ENCODE data around the gene CHD6.

Gene CHD6

DNA sequence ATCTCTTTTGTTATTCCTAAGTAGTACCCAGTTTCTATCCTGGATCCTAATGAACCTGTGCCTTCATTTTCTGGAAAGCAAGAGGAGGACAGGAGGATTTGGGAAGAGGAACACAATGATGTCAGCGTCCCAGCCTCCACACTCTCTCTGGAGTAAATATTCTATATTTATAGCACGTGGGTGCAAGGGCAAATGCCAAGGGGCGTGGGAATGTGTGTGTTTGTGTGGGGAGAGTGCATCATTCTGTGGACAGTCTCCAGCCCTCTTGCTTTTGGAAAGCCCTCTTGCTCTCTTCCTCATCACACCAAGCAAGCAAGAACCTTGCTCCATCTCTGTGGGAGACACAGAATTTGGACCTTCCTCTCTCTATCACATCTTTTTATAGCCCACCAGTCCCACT is 148.3 kb downstream of the CHD6 start:
- Histone ChIP-seq H3K9me3 (ENCODE audit: control insufficient read depth, insufficient read depth, low read length) (no peaks in the 10 kb centered on the region), H3K27me3 (ENCODE audit: control insufficient read depth, insufficient read depth, low read length) (no peaks in the 10 kb centered on the region), H3K4me3 (ENCODE audit: low read depth, low read length) (no peak overlapping the region), H3K36me3 (ENCODE audit: control insufficient read depth, insufficient read depth, low read length) (no peaks in the 10 kb centered on the region), H3K4me1 (ENCODE audit: control insufficient read depth, insufficient read depth, low read length) (no peaks in the 10 kb centered on the region), H3K9ac (ENCODE audit: low read depth, low read length) (no peak overlapping the region)

DNA sequence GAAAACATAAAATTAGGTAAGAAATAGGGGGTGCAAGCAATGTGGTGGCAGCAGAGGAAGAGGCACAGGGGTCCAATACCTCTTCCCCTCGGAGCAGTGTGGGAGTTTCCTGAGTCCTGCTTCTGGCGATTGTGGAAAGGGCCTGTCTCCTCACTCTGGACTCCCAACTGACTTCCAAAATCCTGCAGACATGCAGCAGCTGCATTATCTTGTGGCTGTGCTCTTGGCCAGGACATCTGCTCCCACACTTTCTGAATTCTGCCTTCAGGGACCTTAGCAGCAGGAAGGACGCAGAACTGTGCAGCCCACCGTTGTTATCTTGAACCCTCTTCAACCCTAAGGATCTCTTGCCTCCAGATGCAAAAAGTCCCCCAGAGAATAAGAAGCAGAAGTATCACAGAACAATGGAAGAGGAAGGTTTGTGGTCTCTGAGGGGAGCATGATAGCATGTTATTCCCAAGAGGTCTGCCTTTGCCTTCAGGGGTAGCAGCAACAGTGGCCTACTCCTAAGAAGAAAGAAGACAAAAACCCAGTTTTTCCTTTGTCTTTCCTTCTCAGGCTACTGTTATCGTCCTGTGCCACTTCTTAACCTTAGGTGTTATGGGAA is 149.1 kb downstream of the CHD6 start:
- H3K9ac ChIP-seq (ENCODE audit: low read depth, low read length), result no peak overlapping the region
- H3K4me1 ChIP-seq (ENCODE audit: control insufficient read depth, insufficient read depth, low read length), result no peaks in the 10 kb centered on the region
- H3K4me3 ChIP-seq (ENCODE audit: low read depth, low read length), result no peak overlapping the region
- H3K9me3 ChIP-seq (ENCODE audit: control insufficient read depth, insufficient read depth, low read length), result no peaks in the 10 kb centered on the region
- no peaks in the 10 kb centered on the region for H3K36me3 ChIP-seq (ENCODE audit: control insufficient read depth, insufficient read depth, low read length)
- no peaks in the 10 kb centered on the region for H3K27me3 ChIP-seq (ENCODE audit: control insufficient read depth, insufficient read depth, low read length)

DNA sequence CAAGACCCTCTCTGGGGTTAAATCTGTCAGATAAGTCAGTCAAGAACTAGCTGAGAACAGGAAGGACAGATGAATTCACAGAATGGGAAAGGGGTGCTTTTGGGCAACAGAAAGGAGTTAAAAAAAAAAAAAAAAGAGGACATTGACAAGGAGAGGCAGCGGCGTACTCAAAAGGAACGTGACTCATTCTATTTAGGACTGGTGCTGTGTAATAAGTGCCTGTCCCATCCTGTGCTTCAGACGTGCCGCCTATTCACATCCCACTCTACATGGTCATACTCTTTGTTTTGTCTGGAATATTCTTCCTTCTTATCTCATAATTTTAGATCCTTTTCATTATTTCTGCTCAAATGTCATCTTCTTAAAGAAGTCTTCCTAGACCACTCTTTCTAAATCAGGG is 150.5 kb downstream of the CHD6 start:
- H3K27me3 ChIP-seq (ENCODE audit: control insufficient read depth, insufficient read depth, low read length), result no peaks in the 10 kb centered on the region
- no peak overlapping the region for H3K9ac ChIP-seq (ENCODE audit: low read depth, low read length)
- no peaks in the 10 kb centered on the region for H3K36me3 ChIP-seq (ENCODE audit: control insufficient read depth, insufficient read depth, low read length)
- no peaks in the 10 kb centered on the region for H3K4me1 ChIP-seq (ENCODE audit: control insufficient read depth, insufficient read depth, low read length)
- no peak overlapping the region for H3K4me3 ChIP-seq (ENCODE audit: low read depth, low read length)
- no peaks in the 10 kb centered on the region for H3K9me3 ChIP-seq (ENCODE audit: control insufficient read depth, insufficient read depth, low read length)

DNA sequence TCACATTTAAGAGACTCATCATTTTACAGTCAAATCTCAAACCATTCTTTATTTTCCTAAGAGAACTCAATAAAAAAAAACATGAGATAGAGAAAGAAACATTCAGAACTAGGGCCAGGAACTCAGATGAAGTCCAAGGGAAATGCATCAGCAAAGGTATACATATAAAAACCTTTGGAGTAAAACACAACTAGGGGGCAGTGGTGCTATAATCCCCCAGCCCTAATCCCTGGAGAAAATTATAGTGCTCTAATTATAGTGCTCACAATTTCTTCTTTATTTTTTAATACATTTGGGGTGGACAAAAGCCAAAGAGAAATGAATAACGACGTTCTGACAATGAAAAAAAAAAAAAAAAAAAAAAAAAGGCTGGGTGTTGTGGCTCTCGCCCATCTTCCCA is 151.0 kb downstream of the CHD6 start:
- no peak overlapping the region for H3K9ac ChIP-seq (ENCODE audit: low read depth, low read length)
- H3K4me3 ChIP-seq (ENCODE audit: low read depth, low read length), result no peak overlapping the region
- H3K36me3 ChIP-seq (ENCODE audit: control insufficient read depth, insufficient read depth, low read length), result no peaks in the 10 kb centered on the region
- H3K4me1 ChIP-seq (ENCODE audit: control insufficient read depth, insufficient read depth, low read length), result no peaks in the 10 kb centered on the region
- no peaks in the 10 kb centered on the region for H3K27me3 ChIP-seq (ENCODE audit: control insufficient read depth, insufficient read depth, low read length)
- H3K9me3 ChIP-seq (ENCODE audit: control insufficient read depth, insufficient read depth, low read length), result no peaks in the 10 kb centered on the region

DNA sequence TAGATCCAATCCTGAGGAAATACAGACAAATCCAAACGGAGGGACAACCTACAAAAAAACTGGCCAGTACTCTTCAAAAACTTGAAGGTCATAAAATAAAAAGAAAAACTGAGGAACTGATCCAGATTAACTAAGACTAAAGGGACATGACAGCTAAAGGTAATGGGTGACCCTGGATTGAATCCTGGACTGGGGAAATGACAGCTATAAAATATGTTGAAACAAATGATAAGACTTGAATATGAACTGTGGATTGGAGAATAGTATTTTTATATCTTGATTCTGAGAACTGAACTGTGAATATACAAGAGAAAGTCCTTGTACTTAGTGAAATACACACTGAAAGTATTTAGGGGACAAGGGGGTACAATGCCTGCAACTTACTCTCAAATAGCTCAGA is 154.6 kb downstream of the CHD6 start:
- Histone ChIP-seq H3K4me1 (ENCODE audit: control insufficient read depth, insufficient read depth, low read length) (no peaks in the 10 kb centered on the region), H3K9ac (ENCODE audit: low read depth, low read length) (no peak overlapping the region), H3K36me3 (ENCODE audit: control insufficient read depth, insufficient read depth, low read length) (peaks cover 6% of the 10 kb centered on the region), H3K4me3 (ENCODE audit: low read depth, low read length) (no peak overlapping the region), H3K27me3 (ENCODE audit: control insufficient read depth, insufficient read depth, low read length) (no peaks in the 10 kb centered on the region), H3K9me3 (ENCODE audit: control insufficient read depth, insufficient read depth, low read length) (peaks cover 12% of the 10 kb centered on the region)

DNA sequence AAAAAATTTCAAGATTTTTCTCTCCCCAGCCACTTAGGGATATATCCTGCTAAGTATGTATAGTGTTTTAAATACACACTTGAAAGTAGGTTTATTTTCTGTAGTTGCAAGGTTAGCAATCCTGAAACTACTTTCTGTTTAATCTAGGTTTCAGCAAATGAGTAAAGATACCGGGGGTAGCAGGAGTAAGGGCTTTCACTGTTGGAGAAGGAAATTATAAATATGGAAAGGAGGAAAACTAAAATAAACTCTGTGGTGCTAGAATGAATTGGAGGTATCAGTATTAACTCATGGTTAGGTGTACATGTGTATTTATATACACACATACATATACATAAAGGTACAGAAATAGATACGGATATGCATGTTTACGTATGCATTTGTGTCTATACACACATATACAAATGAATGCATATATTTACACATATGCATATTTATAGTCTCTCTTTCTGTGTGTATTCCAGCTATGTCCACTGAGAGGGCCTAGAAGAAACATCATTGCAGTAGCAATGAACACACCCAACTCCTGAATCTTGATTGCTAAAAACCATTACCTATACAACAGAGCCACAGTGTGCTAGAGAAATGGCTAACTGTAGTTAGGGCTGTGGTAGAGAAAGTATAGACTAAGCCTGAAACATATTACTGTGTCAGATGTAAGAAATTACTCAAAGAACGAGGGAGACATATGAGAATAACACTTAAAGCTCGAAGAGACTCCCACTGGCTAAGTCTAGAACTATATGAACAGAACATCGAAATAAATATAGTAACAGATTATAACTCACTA is 155.6 kb downstream of the CHD6 start:
- no peaks in the 10 kb centered on the region for H3K27me3 ChIP-seq (ENCODE audit: control insufficient read depth, insufficient read depth, low read length)
- no peak overlapping the region for H3K9ac ChIP-seq (ENCODE audit: low read depth, low read length)
- peaks cover 6% of the 10 kb centered on the region for H3K36me3 ChIP-seq (ENCODE audit: control insufficient read depth, insufficient read depth, low read length)
- no peaks in the 10 kb centered on the region for H3K4me1 ChIP-seq (ENCODE audit: control insufficient read depth, insufficient read depth, low read length)
- H3K4me3 ChIP-seq (ENCODE audit: low read depth, low read length), result no peak overlapping the region
- H3K9me3 ChIP-seq (ENCODE audit: control insufficient read depth, insufficient read depth, low read length), result peaks cover 12% of the 10 kb centered on the region

DNA sequence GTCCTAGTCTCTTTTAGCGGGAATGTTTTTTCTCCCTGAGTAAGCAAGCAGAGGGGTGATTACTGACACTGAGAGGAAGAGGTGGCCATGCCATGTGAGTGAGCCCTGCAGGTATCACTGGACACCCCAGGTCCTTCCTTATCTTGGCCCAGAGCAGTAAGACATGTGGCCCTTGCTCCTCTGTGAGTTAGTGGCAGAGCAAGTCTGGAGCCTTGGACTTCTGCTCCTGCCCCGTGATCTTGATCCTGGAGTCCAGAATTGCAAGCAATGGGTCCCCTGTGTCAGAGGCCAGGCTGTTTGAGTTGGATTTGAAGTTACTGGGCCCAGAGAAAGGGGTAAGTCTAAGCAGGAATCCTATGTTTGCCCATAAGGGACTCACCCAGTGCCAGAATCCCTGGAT is 159.4 kb downstream of the CHD6 start:
- no peaks in the 10 kb centered on the region for H3K4me1 ChIP-seq (ENCODE audit: control insufficient read depth, insufficient read depth, low read length)
- H3K9ac ChIP-seq (ENCODE audit: low read depth, low read length), result no peak overlapping the region
- H3K36me3 ChIP-seq (ENCODE audit: control insufficient read depth, insufficient read depth, low read length), result peaks cover 13% of the 10 kb centered on the region
- H3K27me3 ChIP-seq (ENCODE audit: control insufficient read depth, insufficient read depth, low read length), result no peaks in the 10 kb centered on the region
- no peak overlapping the region for H3K4me3 ChIP-seq (ENCODE audit: low read depth, low read length)
- H3K9me3 ChIP-seq (ENCODE audit: control insufficient read depth, insufficient read depth, low read length), result peaks cover 12% of the 10 kb centered on the region

DNA sequence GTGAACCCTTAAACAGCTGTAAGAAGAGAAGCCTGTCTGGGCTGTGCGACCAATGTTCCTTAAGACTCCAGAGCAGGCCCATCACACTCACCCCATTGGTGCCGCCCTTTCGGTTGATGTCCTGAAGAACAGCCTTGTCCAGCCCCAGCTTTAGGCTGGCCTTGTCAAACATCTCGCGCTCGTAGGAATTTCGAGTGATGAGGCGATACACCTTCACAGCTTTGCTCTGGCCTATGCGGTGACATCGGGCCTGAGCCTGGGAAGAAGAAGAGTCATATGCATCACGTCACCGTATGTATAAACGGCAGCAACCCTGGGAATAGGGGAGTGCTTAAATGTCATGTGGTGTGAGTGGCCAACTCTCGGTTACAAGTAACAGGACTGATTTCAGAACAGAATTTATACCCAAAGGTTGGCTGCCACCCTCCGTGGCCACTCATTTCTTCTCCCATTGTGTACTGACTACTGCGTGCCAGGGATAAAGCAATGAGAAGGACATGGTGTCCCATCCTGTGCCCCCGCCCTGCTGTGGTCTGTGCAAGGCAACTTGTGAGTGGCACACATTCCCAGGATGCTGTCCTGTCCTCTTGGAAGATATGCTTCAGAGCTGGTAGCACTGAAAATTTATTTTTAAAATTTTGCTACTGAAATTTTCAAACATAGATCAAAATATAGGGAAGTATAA is 160.9 kb downstream of the CHD6 start:
- Histone ChIP-seq H3K4me1 (ENCODE audit: control insufficient read depth, insufficient read depth, low read length) (no peaks in the 10 kb centered on the region), H3K27me3 (ENCODE audit: control insufficient read depth, insufficient read depth, low read length) (no peaks in the 10 kb centered on the region), H3K4me3 (ENCODE audit: low read depth, low read length) (no peak overlapping the region), H3K9me3 (ENCODE audit: control insufficient read depth, insufficient read depth, low read length) (peaks cover 12% of the 10 kb centered on the region), H3K9ac (ENCODE audit: low read depth, low read length) (no peak overlapping the region), H3K36me3 (ENCODE audit: control insufficient read depth, insufficient read depth, low read length) (peaks cover 20% of the 10 kb centered on the region)

DNA sequence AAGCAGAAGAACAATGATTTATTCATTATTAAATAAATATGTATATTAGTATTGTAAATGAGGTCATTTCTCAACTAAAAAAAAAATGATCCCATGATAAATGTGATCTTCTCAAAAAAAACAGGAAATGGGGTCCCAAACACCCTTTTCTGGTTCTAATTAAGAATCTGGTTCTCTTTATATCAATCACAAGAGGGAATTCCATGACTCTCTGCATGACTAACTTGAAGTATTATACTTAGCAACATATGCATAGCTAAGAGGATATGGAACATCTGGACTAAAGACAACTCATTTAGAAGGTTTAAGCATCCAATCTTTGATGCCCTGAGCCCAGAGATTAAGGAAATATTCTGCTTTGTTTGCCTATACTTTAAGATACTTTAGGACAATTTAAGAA is 161.8 kb downstream of the CHD6 start:
- no peaks in the 10 kb centered on the region for H3K27me3 ChIP-seq (ENCODE audit: control insufficient read depth, insufficient read depth, low read length)
- H3K36me3 ChIP-seq (ENCODE audit: control insufficient read depth, insufficient read depth, low read length), result peaks cover 24% of the 10 kb centered on the region
- H3K4me1 ChIP-seq (ENCODE audit: control insufficient read depth, insufficient read depth, low read length), result no peaks in the 10 kb centered on the region
- peaks cover 7% of the 10 kb centered on the region for H3K9me3 ChIP-seq (ENCODE audit: control insufficient read depth, insufficient read depth, low read length)
- H3K9ac ChIP-seq (ENCODE audit: low read depth, low read length), result no peak overlapping the region
- no peak overlapping the region for H3K4me3 ChIP-seq (ENCODE audit: low read depth, low read length)

DNA sequence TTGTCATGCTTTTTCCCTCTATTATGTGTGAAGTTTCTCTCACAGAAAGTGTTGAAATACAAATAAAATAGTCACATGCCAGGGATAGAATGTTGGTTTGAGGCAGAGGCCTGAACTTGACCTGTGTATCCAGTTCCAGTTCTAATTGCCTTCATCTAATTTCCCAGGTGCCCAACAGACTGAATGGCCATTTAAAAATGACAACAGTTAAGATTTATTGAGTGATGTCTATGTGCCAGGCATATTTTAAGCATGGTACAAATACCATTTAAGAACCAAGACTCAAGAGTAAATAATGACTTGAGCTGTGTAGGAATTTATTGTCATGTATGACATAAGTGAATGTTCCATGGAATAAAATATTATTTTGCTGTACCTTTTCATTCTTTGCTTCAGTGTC is 163.9 kb downstream of the CHD6 start:
- Histone ChIP-seq H3K4me3 (ENCODE audit: low read depth, low read length) (no peak overlapping the region), H3K9me3 (ENCODE audit: control insufficient read depth, insufficient read depth, low read length) (no peaks in the 10 kb centered on the region), H3K27me3 (ENCODE audit: control insufficient read depth, insufficient read depth, low read length) (no peaks in the 10 kb centered on the region), H3K9ac (ENCODE audit: low read depth, low read length) (no peak overlapping the region), H3K4me1 (ENCODE audit: control insufficient read depth, insufficient read depth, low read length) (no peaks in the 10 kb centered on the region), H3K36me3 (ENCODE audit: control insufficient read depth, insufficient read depth, low read length) (peaks cover 31% of the 10 kb centered on the region)

DNA sequence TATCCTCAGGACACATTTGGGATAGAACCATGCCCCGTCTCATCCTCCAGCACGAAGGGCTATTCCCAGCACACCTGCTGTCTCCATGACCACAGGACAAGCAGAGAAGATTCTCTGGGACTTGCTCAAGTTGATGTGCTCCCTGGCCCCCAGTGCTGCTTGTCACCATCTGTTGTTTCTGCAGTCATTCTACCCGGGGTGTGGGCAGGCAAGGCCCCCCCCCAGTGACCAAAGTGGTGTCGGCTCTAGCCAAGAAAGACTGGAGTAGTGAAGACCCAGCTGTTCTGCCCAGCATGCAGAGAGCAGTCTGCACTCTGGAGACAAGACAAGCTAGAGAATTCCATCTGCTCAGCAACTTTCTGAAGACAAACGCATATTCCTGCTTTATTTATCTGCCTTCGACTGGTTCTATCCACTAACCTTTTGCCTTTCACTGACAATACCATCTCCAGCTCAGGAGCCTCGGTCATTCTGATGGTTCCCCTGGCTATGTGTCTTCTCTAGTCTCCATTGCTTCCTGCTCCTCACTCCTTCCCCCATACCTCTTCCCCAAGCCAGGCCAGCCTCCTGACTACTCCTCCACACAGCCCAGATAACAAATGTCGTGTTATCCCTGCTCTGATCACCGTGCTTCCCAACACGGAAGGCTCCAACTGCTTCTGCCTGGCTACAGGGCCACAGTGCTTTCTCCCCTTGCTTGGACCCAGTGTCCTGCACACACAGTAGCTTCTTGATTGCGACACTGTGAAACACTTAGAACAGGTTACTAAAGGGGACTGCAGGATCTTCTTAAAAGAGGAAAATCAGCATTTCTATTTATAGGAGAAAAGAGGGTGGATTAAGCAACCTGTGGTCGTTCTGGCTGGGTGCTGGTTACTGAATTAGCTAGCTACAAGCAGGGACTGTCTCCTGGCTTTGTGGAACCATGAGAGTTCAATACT is 164.9 kb downstream of the CHD6 start:
- Histone ChIP-seq H3K4me3 (ENCODE audit: low read depth, low read length) (no peak overlapping the region), H3K9ac (ENCODE audit: low read depth, low read length) (no peak overlapping the region), H3K36me3 (ENCODE audit: control insufficient read depth, insufficient read depth, low read length) (peaks cover 35% of the 10 kb centered on the region), H3K9me3 (ENCODE audit: control insufficient read depth, insufficient read depth, low read length) (no peaks in the 10 kb centered on the region), H3K27me3 (ENCODE audit: control insufficient read depth, insufficient read depth, low read length) (no peaks in the 10 kb centered on the region), H3K4me1 (ENCODE audit: control insufficient read depth, insufficient read depth, low read length) (no peaks in the 10 kb centered on the region)

Measured in iPS-15b (cell line).